Lower lobe of right lung (tissue), 2 donors: ENCODE data around the gene MTA1. TPM values are rescaled to one million over a fixed set of nuclear protein-coding genes. Genes with fewer than 3 reads are reported as not detected.

Experiments used
- ATAC-seq, 2 donors: fragments of 200-7000 bp; cut with Tn5 transposase; one replicate each; pipeline ENCODE4 v1.9.1; 2020 to 2022; ENCODE audit warnings: mild to moderate bottlenecking in 2 of 2, moderate library complexity in 2 of 2
- DNase-seq: peaks from one replicate; pipeline ENCODE4 v3.0.0-alpha.2; 2020
- H3K27ac ChIP-seq: fragments of 200-600 bp; one replicate; pipeline ENCODE4 v1.8.0; 2022
- H3K27me3 ChIP-seq: fragments of 200-600 bp; one replicate; pipeline ENCODE4 v1.8.0; 2022; ENCODE audit warnings: low read depth
- H3K36me3 ChIP-seq: fragments of 200-600 bp; one replicate; pipeline ENCODE4 v1.8.0; 2022; ENCODE audit warnings: mild to moderate bottlenecking
- H3K4me1 ChIP-seq: fragments of 200-600 bp; one replicate; pipeline ENCODE4 v1.8.0; 2022
- H3K4me3 ChIP-seq: fragments of 200-600 bp; one replicate; pipeline ENCODE4 v1.8.0; 2022; ENCODE audit warnings: mild to moderate bottlenecking
- H3K9me3 ChIP-seq: fragments of 200-600 bp; one replicate; pipeline ENCODE4 v1.8.0; 2022
- intact Hi-C: fragments of 100-400 bp; cut with DNase I; formaldehyde crosslinking; loops from one replicate; pipeline ENCODE4 v1.11.0; 2022
- total RNA-seq: library from RNA; stranded (reverse); fragmentation: NEBNext Ultra II Directional; extraction: Animal tissue kit (Norgen Biotek cat#: 25700); gene quantifications from one replicate; pipeline ENCODE4 v1.2.1, GENCODE V29; 2021
- TF ChIP-seq, protein P1 (sequence below): fragments of 200-600 bp; IDR thresholded peaks from one replicate; pipeline ENCODE4 v1.8.0; 2022; ENCODE audit warnings: antibody characterized with exemption, mild to moderate bottlenecking
- donor health status: DM: no; HTN: yes; CAD: no; lungs with severe emphysema.

MTA1 gene
- total RNA-seq, 1 donor from 2014 or later: 69.7 TPM

DNA sequence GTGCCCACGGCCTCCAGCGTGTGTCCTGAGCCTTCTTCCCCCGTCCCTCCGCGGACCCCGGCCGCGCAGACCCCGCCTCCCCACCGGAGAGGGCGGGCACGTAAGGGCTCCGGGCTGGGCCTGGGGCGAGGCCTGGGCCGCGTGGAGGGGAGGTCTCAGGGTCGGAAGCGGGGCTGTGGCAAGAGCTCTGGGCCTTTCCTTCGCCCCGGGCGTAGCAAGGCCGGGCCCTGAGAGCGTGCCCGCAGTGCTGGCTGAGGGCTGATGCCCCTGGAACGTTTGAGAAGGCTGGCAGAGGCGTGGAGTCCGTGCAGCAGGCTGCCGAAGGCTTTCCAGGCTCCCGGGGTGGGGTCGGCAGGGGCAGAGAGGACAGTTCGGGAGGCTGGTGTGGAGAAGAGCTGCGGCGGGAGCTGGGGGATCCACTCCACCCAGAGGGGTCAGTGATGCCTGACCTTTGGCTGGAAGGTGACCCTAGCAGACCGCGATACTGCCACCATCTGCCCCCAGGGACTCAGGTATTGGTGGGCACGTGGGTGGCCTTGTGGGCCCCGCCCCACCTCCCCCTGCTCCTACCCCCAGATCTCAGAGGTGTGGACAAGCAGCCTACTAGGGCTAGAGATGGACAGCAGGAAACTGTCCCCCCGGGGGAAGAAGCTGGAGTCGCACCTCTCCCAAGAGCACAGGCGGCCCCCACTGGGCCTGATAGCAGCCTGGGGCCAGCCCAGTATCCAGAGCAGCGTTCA is 20.7 kb upstream of the MTA1 start:
- peak; percentile 53 to 65 for ATAC-seq
- Histone ChIP-seq H3K36me3 (peaks cover 9% of the 10 kb centered on the region), H3K4me1 (peaks cover 22% of the 10 kb centered on the region), H3K27me3 (no peaks in the 10 kb centered on the region), H3K4me3 (peak overlapping the region; percentile 90), H3K27ac (peak overlapping the region; percentile 97), H3K9me3 (no peaks in the 10 kb centered on the region)
- DNase-seq: no peak
- intact Hi-C loops: no loop called here
- TF ChIP-seq, protein P1, sequence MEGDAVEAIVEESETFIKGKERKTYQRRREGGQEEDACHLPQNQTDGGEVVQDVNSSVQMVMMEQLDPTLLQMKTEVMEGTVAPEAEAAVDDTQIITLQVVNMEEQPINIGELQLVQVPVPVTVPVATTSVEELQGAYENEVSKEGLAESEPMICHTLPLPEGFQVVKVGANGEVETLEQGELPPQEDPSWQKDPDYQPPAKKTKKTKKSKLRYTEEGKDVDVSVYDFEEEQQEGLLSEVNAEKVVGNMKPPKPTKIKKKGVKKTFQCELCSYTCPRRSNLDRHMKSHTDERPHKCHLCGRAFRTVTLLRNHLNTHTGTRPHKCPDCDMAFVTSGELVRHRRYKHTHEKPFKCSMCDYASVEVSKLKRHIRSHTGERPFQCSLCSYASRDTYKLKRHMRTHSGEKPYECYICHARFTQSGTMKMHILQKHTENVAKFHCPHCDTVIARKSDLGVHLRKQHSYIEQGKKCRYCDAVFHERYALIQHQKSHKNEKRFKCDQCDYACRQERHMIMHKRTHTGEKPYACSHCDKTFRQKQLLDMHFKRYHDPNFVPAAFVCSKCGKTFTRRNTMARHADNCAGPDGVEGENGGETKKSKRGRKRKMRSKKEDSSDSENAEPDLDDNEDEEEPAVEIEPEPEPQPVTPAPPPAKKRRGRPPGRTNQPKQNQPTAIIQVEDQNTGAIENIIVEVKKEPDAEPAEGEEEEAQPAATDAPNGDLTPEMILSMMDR: peak; percentile 15

DNA sequence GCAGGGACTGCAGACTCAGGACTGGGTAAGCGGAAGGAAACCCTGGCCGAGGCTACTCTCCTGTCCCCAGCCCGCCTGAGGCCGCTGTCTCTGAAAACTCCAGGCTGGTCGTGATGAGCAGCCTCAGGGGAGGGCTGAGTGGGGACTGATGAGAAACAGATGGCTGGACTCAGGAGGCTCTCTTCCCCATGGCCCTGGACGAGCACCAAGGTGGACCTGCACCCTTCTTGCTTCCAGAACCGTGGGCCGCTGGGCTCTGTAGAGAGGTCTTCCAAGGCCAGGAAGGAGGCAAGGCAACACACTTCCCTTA is 20.2 kb upstream of the MTA1 start:
- ATAC-seq (no peak), DNase-seq (no peak)
- TF ChIP-seq, protein P1: no peak
- Histone ChIP-seq H3K9me3 (no peaks in the 10 kb centered on the region), H3K36me3 (peaks cover 6% of the 10 kb centered on the region), H3K27ac (no peak overlapping the region), H3K27me3 (no peaks in the 10 kb centered on the region), H3K4me1 (peaks cover 22% of the 10 kb centered on the region), H3K4me3 (peak overlapping the region; percentile 90)
- intact Hi-C loops: no loop called here

DNA sequence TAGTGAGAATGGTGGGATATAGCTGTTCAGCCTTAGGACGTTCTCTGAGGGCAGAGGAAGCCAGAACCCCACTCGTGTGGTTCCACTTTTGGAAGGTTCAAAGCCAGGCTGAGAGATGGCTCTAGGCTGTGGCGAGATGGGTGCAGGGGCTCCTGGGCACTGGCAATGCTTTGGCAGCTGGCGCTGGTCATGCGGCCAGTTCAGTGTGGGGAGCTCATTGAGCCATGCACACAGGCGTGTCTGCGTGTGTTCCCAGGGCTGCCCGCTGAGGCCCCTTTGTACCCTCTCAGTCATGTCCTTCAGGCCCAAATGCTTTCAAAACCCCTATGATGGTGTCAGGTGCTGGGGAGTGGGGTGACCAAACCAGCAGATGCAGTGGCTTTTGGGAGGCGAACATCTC is 19.6 kb upstream of the MTA1 start:
- H3K9me3 ChIP-seq: no peaks in the 10 kb centered on the region
- no peaks in the 10 kb centered on the region for H3K36me3 ChIP-seq
- no peaks in the 10 kb centered on the region for H3K27me3 ChIP-seq
- H3K4me1 ChIP-seq: peaks cover 22% of the 10 kb centered on the region
- TF ChIP-seq, protein P1: no peak
- no peak overlapping the region for H3K27ac ChIP-seq
- intact Hi-C loops: no loop called here
- no peak for DNase-seq
- no peak overlapping the region for H3K4me3 ChIP-seq
- no peak for ATAC-seq

DNA sequence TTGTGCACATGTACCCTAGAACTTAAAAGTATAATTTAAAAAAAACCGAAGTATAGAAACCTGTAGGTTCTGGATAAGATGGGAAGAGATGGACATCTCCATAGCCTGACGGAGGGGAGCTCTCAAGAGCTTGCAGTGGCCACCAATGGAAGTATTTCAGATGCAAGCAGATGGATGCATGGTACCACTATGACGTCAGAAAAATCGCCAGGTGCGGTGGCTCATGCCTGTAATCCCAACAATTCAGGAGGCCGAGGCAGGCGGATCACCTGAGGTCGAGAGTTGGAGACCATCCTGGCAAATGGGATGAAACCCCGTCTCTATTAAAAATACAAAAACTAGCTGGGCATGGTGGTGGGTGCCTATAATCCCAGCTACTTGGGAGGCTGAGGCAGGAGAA is 17.9 kb upstream of the MTA1 start:
- H3K27me3 ChIP-seq: no peaks in the 10 kb centered on the region
- H3K27ac ChIP-seq: no peak overlapping the region
- H3K36me3 ChIP-seq: no peaks in the 10 kb centered on the region
- DNase-seq (no peak), ATAC-seq (no peak)
- H3K4me3 ChIP-seq: no peak overlapping the region
- H3K4me1 ChIP-seq: peaks cover 22% of the 10 kb centered on the region
- TF ChIP-seq, protein P1: no peak
- intact Hi-C loops: no loop called here
- H3K9me3 ChIP-seq: no peaks in the 10 kb centered on the region

DNA sequence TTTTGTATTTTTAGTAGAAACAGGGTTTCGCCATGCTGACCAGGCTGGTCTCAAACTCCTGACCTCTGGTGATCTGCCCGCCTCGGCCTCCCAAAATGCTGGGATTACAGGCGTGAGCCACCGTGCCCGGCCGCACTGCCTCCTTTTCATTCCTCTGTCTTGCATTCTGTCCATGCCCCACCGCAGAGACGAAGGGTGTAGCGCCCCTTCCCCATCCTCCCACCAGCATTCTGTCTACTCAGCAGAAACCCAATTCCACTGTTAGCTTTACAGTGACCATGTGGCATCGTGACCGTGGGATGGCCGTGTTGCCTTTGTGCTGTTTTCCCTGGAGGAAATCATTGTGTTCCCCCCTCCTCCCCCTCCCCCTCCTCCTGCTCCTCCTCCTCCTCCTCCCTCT is 11.0 kb upstream of the MTA1 start:
- Histone ChIP-seq H3K27ac (no peak overlapping the region), H3K9me3 (no peaks in the 10 kb centered on the region), H3K36me3 (no peaks in the 10 kb centered on the region), H3K4me1 (peaks cover 11% of the 10 kb centered on the region), H3K4me3 (no peak overlapping the region), H3K27me3 (peaks cover 22% of the 10 kb centered on the region)
- no peak for DNase-seq
- intact Hi-C loops: no loop called here
- TF ChIP-seq, protein P1: no peak
- no peak for ATAC-seq
